H9 (cell line): ENCODE results near the gene PRR23C. TPM values are rescaled to one million over a fixed set of nuclear protein-coding genes. Genes with fewer than 3 reads are reported as not detected.

ENCODE experiments used
- DNase-seq: peaks from one replicate; pipeline ENCODE4 v3.0.0-alpha.2; 2017
- H2AFZ ChIP-seq: one replicate; pipeline ENCODE4 v1.6.1; 2013; ENCODE audit warnings: mild to moderate bottlenecking, low read length, control low read depth, moderate library complexity
- H2AK5ac ChIP-seq: 2 replicates; pipeline ENCODE4 v1.6.1; 2013; ENCODE audit warnings: low read length, control low read depth, mixed read lengths; ENCODE audit not compliant: insufficient read length
- H2BK120ac ChIP-seq: one replicate; pipeline ENCODE4 v1.6.1; 2013; ENCODE audit warnings: low read depth, mild to moderate bottlenecking, low read length, control low read depth, inconsistent platforms; ENCODE audit not compliant: poor library complexity, severe bottlenecking
- H2BK12ac ChIP-seq: 2 replicates; pipeline ENCODE4 v1.6.1; 2013; ENCODE audit warnings: low read length, control low read depth, mixed read lengths, low read depth; ENCODE audit not compliant: insufficient read length
- H2BK15ac ChIP-seq: 2 replicates; pipeline ENCODE4 v1.6.1; 2013; ENCODE audit warnings: low read depth, low read length, control low read depth
- H2BK20ac ChIP-seq: one replicate; pipeline ENCODE4 v1.6.1; 2013; ENCODE audit warnings: low read depth, mild to moderate bottlenecking, low read length, control low read depth, inconsistent platforms; ENCODE audit not compliant: poor library complexity, severe bottlenecking
- H2BK5ac ChIP-seq: 2 replicates; pipeline ENCODE4 v1.6.1; 2013; ENCODE audit warnings: low read length, control low read depth, mixed read lengths; ENCODE audit not compliant: insufficient read length
- H3K14ac ChIP-seq: 2 replicates; pipeline ENCODE4 v1.6.1; 2013; ENCODE audit warnings: low read length, control low read depth; ENCODE audit not compliant: insufficient read depth
- H3K18ac ChIP-seq: 2 replicates; pipeline ENCODE4 v1.6.1; 2013; ENCODE audit warnings: low read depth, mild to moderate bottlenecking, mixed read lengths, low read length, control low read depth; ENCODE audit not compliant: insufficient read length
- H3K23ac ChIP-seq: 2 replicates; pipeline ENCODE4 v1.6.1; 2013; ENCODE audit warnings: low read length, control low read depth, mixed read lengths, low read depth; ENCODE audit not compliant: insufficient read length
- H3K23me2 ChIP-seq: 2 replicates; pipeline ENCODE4 v1.6.1; 2013; ENCODE audit warnings: low read depth, mild to moderate bottlenecking, mixed read lengths, low read length, control low read depth; ENCODE audit not compliant: insufficient read length, poor library complexity, severe bottlenecking
- H3K27ac ChIP-seq: 2 replicates; pipeline ENCODE4 v1.5.1; 2013; ENCODE audit warnings: low read length, control low read depth, mixed read lengths, low read depth; ENCODE audit not compliant: insufficient read length
- H3K27me3 ChIP-seq: 2 replicates; pipeline ENCODE4 v1.6.1; 2013; ENCODE audit warnings: low read length, control low read depth, inconsistent platforms; ENCODE audit not compliant: insufficient read depth
- H3K4ac ChIP-seq: 2 replicates; pipeline ENCODE4 v1.6.1; 2013; ENCODE audit warnings: low read depth, mild to moderate bottlenecking, control low read depth, inconsistent platforms, low read length, moderate library complexity
- H3K4me1 ChIP-seq: 2 replicates; pipeline ENCODE4 v1.6.1; 2013; ENCODE audit warnings: low read length, control low read depth, inconsistent platforms; ENCODE audit not compliant: insufficient read depth
- H3K4me2 ChIP-seq: 2 replicates; pipeline ENCODE4 v1.6.1; 2013; ENCODE audit warnings: low read length, control low read depth, mixed read lengths; ENCODE audit not compliant: insufficient read length, insufficient read depth
- H3K56ac ChIP-seq: 2 replicates; pipeline ENCODE4 v1.6.1; 2013; ENCODE audit warnings: low read depth, mild to moderate bottlenecking, mixed read lengths, low read length, control low read depth; ENCODE audit not compliant: insufficient read length
- H3K79me1 ChIP-seq: 2 replicates; pipeline ENCODE4 v1.6.1; 2013; ENCODE audit warnings: low read depth, mild to moderate bottlenecking, moderate library complexity, low read length, control low read depth, inconsistent platforms; ENCODE audit not compliant: insufficient read depth, poor library complexity, severe bottlenecking
- H3K79me2 ChIP-seq: 2 replicates; pipeline ENCODE4 v1.6.1; 2013; ENCODE audit warnings: low read length, control low read depth, inconsistent platforms; ENCODE audit not compliant: insufficient read depth
- H3K9ac ChIP-seq: 2 replicates; pipeline ENCODE4 v1.6.1; 2013; ENCODE audit warnings: low read length, control low read depth, mixed read lengths; ENCODE audit not compliant: insufficient read length; ENCODE audit errors: extremely low read depth
- H3K9me3 ChIP-seq: one replicate; pipeline ENCODE4 v1.6.1; 2013; ENCODE audit warnings: low read depth, low read length, inconsistent platforms; ENCODE audit not compliant: control insufficient read depth
- H3T11ph ChIP-seq: one replicate; pipeline ENCODE4 v1.6.1; 2013; ENCODE audit warnings: mild to moderate bottlenecking, low read length, control low read depth, inconsistent platforms
- H4K20me1 ChIP-seq: one replicate; pipeline ENCODE4 v1.6.1; 2013; ENCODE audit not compliant: control insufficient read depth, insufficient read length, insufficient read depth
- H4K5ac ChIP-seq: 2 replicates; pipeline ENCODE4 v1.6.1; 2013; ENCODE audit warnings: low read depth, mild to moderate bottlenecking, mixed read lengths, low read length, control low read depth; ENCODE audit not compliant: insufficient read length
- H4K8ac ChIP-seq: replicated peaks from 2 replicates; pipeline ENCODE4 v1.6.1; 2013; ENCODE audit warnings: low read length, control low read depth, mixed read lengths, low read depth; ENCODE audit not compliant: insufficient read length
- H4K91ac ChIP-seq: 2 replicates; pipeline ENCODE4 v1.6.1; 2013; ENCODE audit warnings: low read depth, mild to moderate bottlenecking, moderate library complexity, mixed read lengths, low read length, control low read depth; ENCODE audit not compliant: insufficient read length
- H3K27ac Mint-ChIP-seq, 3 experiments: 2 replicates in 2 of 3; 3 replicates in 1 of 3; pipeline ENCODE4 v1.8.0; 2020 to 2021; ENCODE audit warnings: mixed read lengths in 3 of 3, mild to moderate bottlenecking in 1 of 3, moderate library complexity in 1 of 3
- H3K27me3 Mint-ChIP-seq: 2 replicates; pipeline ENCODE4 v1.8.0; 2021; ENCODE audit warnings: low read depth, mild to moderate bottlenecking, moderate library complexity, mixed read lengths
- H3K36me3 Mint-ChIP-seq, 3 experiments: 2 replicates in 2 of 3; 3 replicates in 1 of 3; pipeline ENCODE4 v1.8.0; 2020 to 2021; ENCODE audit warnings: low read depth in 3 of 3, mixed read lengths in 3 of 3; ENCODE audit not compliant: insufficient read depth in 1 of 3
- H3K4me1 Mint-ChIP-seq, 2 experiments: 2 replicates each; pipeline ENCODE4 v1.8.0; 2020; ENCODE audit warnings: mixed read lengths in 2 of 2
- H3K4me3 Mint-ChIP-seq, 2 experiments: 2 replicates in 1 of 2; 3 replicates in 1 of 2; pipeline ENCODE4 v1.8.0; 2020 to 2021; ENCODE audit warnings: mild to moderate bottlenecking in 2 of 2, mixed read lengths in 2 of 2, moderate library complexity in 1 of 2
- H3K9me3 Mint-ChIP-seq, 2 experiments: 2 replicates in 1 of 2; 3 replicates in 1 of 2; pipeline ENCODE4 v1.8.0; 2020; ENCODE audit warnings: mild to moderate bottlenecking in 2 of 2, mixed read lengths in 2 of 2, moderate library complexity in 1 of 2
- CTCF ChIP-seq: fragments of 200-600 bp; sonication (generic); conservative IDR thresholded peaks from 3 replicates; pipeline ENCODE4 v1.8.0; 2021; ENCODE audit warnings: antibody characterized with exemption, mild to moderate bottlenecking
- WGBS: extraction: QIAGEN DNeasy Blood & Tissue Kit; methylation state at CpG from one replicate; pipeline ENCODE4 v1.1.7; 2013; ENCODE audit warnings: missing lambda C conversion rate, low lambda C conversion rate, mixed read lengths; ENCODE audit not compliant: insufficient read length; ENCODE audit errors: extremely low coverage; 5-methylcytosine and 5-hydroxymethylcytosine counted together
- total RNA-seq: library from RNA; stranded (reverse); gene quantifications from 2 replicates; pipeline ENCODE4 v1.2.1, GENCODE V29; 2021

The PRR23C gene
- total RNA-seq, 1 experiment from 2014 or later, result not detected

- no peak overlapping the region for H4K5ac ChIP-seq
- H2BK5ac ChIP-seq, result no peak overlapping the region
- no peak overlapping the region for H3T11ph ChIP-seq
- H3K9me3 ChIP-seq, result no peaks in the 10 kb centered on the region
- H3K23me2 ChIP-seq, result no peaks in the 10 kb centered on the region
- no peaks in the 10 kb centered on the region for H3K36me3 Mint-ChIP-seq
- no peaks in the 10 kb centered on the region for H3K27me3 ChIP-seq
- H4K91ac ChIP-seq, result no peak overlapping the region
- H3K79me2 ChIP-seq, result no peaks in the 10 kb centered on the region
- H3K4me1 ChIP-seq, result no peaks in the 10 kb centered on the region
- H3K9ac ChIP-seq, result no peak overlapping the region
- H3K27me3 Mint-ChIP-seq, result peaks cover 2% of the 10 kb centered on the region
- no peak overlapping the region for H2BK120ac ChIP-seq
- no peak overlapping the region for H2AFZ ChIP-seq
- TF ChIP-seq CTCF, result no peak
- H3K9me3 Mint-ChIP-seq, result peaks cover 0 to 2% of the 10 kb centered on the region in 2 experiments; a peak in 1 of 5 replicates
- no peaks in the 10 kb centered on the region for H3K79me1 ChIP-seq
- no peaks in the 10 kb centered on the region for H4K20me1 ChIP-seq
- no peak overlapping the region for H3K18ac ChIP-seq
- H3K56ac ChIP-seq, result no peak overlapping the region
- H2AK5ac ChIP-seq, result no peak overlapping the region
- H3K4me2 ChIP-seq, result no peak overlapping the region
- no peak overlapping the region for H2BK12ac ChIP-seq
- H3K23ac ChIP-seq, result no peak overlapping the region
- no peak overlapping the region for H3K14ac ChIP-seq
- H2BK20ac ChIP-seq, result no peak overlapping the region
- no peak overlapping the region for H3K27ac ChIP-seq
- no peak overlapping the region for H3K4me3 Mint-ChIP-seq
- DNase-seq, result no peak
- no peak overlapping the region for H3K27ac Mint-ChIP-seq
- no peak overlapping the region for H3K4ac ChIP-seq
- no peak overlapping the region for H4K8ac ChIP-seq
- H3K4me1 Mint-ChIP-seq, result no peaks in the 10 kb centered on the region
- no CpG with 5 or more reads among the region's 1 CpG for WGBS
- H2BK15ac ChIP-seq, result no peak overlapping the region
These were observed 18.2 kb upstream of the PRR23C start for GRCh38 chr3:139062918-139063317.
